GF-D8 (cell line): ENCODE measurements around the gene ZNF586.
"Not testable (repeated sequence)": the region's sequence is repeated elsewhere in the genome, so short reads cannot be mapped to it uniquely, and the experiment has no call there.

Experiments
- DNase-seq: peaks from one replicate; lab custom pipeline; 2025; lab: John Stamatoyannopoulos, UW

The ZNF586 gene

DNA sequence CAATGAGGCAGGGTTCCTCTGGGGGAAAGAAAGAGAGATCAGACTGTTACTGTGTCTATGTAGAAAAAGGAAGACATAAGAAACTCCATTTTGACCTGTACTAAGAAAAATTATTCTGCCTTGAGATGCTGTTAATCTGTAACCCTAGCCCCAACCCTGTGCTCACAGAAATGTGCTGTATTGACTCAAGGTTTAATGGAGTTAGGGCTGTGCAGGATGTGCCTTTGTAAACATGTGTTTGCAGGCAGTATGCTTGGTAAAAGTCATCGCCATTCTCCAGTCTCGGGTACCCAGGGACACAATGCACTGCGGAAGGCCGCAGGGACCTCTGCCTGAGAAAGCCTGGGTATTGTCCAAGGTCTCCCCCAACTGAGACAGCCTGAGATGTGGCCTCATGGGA is 54.1 kb downstream of the ZNF586 start:
- not testable (repeated sequence) for DNase-seq

GRCh38 chr19:57825511-57825910 is 56.0 kb downstream of the ZNF586 start:
- DNase-seq: no peak

- DNase-seq: no peak
These were observed 59.8 kb downstream of the ZNF586 start for GRCh38 chr19:57829316-57829715.

- DNase-seq: no peak
These were observed 60.7 kb downstream of the ZNF586 start, which contains the start of gene ZNF587B for GRCh38 chr19:57830071-57830602. TSS of gene ZNF587B (plus strand) at chr19:57830299. CDS start at chr19:57830529, 230 bp downstream.
